Measurements from ENCODE around the gene PRSS36.
"Not testable (repeated sequence)": the region's sequence is repeated elsewhere in the genome, so short reads cannot be mapped to it uniquely, and the experiment has no call there.

The PRSS36 gene

DNA sequence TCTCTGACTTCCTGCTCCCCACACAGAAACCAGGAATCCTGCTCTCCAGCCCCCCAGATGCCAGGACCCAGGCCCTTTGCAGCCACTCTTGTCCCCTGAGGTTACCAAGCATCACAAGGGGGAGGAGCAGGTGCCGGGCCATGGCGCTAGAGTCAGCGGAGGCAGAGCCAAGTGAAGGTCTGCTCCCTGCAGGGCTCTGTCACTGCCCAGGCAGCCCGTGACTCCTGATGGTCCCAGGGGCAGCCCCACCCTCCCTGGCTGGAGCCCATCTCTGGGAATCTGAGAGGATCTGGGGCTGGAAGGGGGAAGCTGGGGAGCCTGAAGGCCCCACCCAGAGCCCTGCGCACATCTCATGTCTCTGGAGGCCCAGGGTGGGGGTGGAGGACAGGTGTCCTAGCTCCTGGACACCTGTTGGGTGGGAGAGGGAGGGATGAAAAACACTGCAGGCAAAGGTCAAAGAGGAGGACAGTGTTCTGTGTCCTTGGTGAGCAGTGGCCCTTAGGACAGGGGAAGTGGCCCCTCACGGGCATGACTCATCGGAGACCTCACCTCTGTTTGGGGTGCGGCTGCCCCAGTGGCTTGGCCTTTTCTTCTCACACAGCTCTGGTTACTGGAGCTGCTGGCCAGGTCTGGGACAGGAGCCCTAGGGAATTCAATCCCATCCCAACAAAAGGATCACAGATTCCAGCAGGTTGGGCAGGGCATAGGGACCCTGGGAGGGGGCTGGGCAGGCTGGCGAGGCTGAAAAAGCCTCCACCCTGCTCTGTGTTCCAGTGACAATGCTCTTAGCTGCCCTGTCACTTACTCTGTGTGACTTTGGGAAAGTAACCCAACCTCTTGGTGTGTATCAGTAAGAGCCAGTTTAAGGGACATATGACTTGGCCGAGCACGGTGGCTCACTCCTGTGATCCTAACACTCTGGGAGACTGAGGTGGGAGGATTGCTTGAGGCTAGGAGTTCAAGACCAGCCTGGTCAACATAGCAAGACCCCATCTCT is at the start of gene PRSS36:
Gene PRSS36, minus strand, starts transcription at position 173 of the 997 bp plus-strand sequence. Its CDS starts 31 bp downstream, at position 142.
- no peak within 1 kb of the TSS for H3K4me3 ChIP-seq (ENCODE audit: low read depth, low read length)
- DNase-seq (ENCODE audit: low read depth): no peak
- TF ChIP-seq, protein P1, sequence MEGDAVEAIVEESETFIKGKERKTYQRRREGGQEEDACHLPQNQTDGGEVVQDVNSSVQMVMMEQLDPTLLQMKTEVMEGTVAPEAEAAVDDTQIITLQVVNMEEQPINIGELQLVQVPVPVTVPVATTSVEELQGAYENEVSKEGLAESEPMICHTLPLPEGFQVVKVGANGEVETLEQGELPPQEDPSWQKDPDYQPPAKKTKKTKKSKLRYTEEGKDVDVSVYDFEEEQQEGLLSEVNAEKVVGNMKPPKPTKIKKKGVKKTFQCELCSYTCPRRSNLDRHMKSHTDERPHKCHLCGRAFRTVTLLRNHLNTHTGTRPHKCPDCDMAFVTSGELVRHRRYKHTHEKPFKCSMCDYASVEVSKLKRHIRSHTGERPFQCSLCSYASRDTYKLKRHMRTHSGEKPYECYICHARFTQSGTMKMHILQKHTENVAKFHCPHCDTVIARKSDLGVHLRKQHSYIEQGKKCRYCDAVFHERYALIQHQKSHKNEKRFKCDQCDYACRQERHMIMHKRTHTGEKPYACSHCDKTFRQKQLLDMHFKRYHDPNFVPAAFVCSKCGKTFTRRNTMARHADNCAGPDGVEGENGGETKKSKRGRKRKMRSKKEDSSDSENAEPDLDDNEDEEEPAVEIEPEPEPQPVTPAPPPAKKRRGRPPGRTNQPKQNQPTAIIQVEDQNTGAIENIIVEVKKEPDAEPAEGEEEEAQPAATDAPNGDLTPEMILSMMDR (IDR thresholded peaks at IDR 0.05; ENCODE audit: control insufficient read depth, extremely low read depth, insufficient read depth): no peak

DNA sequence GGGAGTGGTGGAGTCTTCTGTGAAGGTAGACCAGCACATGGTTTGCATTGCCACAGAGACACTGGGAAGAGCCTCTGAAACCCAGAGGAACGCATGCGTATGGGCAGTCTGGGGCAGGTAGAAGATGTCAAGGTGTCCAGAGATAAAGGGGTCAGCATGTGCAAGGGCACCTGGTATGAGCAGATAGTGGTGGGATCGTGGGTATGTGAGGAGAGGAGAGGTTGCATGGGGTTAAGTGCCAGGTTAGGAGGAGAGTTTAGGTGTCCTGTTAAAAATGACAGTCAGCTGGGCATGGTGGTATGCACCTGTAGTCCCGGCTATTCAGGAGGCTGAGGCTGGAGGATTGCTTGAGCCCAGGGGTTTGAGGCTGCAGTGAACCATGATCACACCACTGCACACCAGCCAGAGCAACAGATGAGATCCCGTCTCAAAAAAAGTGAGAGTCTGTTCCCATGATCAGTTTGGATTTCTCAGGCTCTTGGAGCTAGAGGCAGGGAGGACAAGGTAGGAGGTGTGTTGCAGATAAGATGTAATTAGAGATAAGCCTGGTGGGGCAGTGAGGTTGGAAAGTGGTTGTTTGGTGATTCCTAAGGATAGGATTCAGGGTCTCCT is 49.7 kb upstream of the PRSS36 start:
- TF ChIP-seq, protein P1 (IDR thresholded peaks at IDR 0.05; ENCODE audit: control insufficient read depth, extremely low read depth, insufficient read depth): no peak
- DNase-seq (ENCODE audit: low read depth): no peak
- no peak overlapping the region for H3K4me3 ChIP-seq (ENCODE audit: low read depth, low read length)

DNA sequence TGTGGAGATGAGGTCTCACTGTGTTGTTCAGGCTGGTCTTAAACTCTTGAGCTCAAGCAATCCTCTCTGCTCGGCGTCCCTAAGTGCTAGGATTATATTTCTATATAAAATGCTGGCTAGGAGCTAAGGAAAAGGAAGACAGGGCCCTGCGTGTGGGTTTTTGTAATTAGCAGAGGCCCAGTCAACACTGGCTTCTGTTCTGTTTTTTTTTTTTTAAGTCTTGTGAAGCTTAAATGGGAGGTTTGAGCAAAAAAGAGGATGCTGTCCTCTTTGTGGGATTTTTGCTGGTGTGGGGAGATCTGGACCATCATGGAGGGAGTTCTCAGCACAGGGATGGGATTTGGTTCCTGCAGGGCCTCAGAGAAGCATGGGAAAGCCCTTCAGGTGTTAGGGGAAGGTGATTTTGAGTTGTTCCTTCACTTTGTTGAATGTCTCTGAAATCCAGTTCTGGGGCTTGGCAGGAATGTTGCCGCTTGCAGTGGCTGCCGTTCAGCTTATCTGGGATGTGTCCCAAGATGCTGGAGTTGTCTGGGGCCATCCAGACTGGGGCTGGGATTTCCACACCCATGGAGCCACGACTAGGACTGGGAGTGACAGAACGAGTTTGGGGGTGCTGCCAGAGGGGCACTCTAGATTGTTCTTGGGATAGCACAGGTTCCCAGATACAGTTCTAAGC is 48.5 kb upstream of the PRSS36 start:
- TF ChIP-seq, protein P1 (IDR thresholded peaks at IDR 0.05; ENCODE audit: control insufficient read depth, extremely low read depth, insufficient read depth): no peak
- H3K4me3 ChIP-seq (ENCODE audit: low read depth, low read length): no peak overlapping the region
- no peak for DNase-seq (ENCODE audit: low read depth)

DNA sequence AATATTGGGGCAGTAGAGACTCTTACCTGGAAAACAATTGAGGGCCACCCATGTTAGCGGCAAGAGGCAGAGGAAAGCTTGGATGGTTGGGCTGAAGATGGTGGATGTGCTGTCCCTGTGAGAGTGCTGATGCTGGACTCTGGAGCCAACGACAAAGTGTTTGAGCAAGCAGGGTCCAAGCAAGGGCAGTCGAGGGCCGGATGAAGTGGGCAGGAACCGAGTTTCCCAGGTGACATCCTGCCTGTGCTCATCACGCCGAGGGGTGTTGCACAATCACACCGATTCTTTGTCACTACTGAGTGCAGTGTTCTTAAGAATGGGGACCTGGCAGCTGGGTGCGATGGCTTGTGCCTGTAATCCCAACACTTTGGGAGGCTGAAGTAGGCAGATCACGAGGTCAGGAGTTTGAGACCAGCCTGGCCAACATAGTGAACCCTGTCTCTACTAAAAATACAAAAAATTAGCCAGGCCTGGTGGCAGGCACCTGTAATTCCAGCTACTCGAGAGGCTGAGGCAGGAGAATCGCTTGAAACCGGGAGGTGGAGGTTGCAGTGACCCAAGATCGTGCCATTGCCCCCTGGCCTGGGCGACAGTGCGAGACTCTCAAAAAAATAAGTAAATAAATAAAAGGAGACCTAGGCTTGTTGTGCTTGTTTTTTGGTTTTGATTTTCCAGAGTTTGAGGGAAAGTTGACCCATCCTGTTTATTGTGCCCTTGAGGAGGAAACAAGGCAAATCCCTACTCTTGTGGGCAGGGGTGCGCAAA is 46.6 kb upstream of the PRSS36 start:
- no peak overlapping the region for H3K4me3 ChIP-seq (ENCODE audit: low read depth, low read length)
- TF ChIP-seq, protein P1 (IDR thresholded peaks at IDR 0.05; ENCODE audit: control insufficient read depth, extremely low read depth, insufficient read depth): no peak
- DNase-seq (ENCODE audit: low read depth): no peak

DNA sequence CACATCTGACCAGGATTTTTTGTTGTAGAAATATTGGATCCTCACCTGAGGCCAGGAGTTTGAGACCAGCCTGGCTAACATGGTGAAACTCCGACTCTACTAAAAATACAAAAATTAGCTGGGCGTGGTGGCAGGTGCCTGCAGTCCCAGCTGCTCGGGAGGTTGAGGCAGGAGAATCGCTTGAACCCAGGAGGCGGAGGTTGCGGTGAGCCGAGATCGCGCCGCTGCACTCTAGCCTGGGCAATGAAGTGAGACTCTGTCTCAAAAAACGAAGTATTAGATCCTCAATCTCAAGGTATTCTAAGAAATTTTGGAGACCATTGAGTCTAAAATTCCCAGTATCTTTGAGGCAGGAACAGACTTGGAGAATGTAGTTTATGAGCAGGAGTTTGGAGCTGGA is 46.0 kb upstream of the PRSS36 start:
- DNase-seq (ENCODE audit: low read depth); H3K4me3 ChIP-seq (ENCODE audit: low read depth, low read length): not testable (repeated sequence)

DNA sequence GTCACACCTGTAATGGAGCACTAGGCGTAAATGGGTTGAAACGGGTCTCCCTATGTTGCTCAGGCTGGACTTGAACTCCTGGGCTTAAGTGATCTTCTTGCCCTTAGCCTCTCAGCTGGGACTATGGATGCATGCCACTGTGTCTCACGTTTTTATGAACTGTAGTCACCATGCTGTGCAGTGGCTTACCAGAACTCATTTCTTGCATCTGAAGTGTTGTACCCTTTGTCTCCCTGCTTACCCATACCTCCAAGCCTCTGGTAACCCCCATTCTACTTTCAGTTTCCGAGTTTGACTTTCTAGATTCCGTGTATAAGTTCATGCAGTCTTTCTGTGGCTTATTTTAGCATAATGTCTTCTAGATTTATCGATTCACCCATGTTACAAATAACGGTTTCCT is 45.0 kb upstream of the PRSS36 start:
- TF ChIP-seq, protein P1 (IDR thresholded peaks at IDR 0.05; ENCODE audit: control insufficient read depth, extremely low read depth, insufficient read depth): no peak
- H3K4me3 ChIP-seq (ENCODE audit: low read depth, low read length): no peak overlapping the region
- no peak for DNase-seq (ENCODE audit: low read depth)

Data from LNCaP clone FGC (cell line).